Measurements from ENCODE around the gene ANKFY1.

The ANKFY1 gene

DNA sequence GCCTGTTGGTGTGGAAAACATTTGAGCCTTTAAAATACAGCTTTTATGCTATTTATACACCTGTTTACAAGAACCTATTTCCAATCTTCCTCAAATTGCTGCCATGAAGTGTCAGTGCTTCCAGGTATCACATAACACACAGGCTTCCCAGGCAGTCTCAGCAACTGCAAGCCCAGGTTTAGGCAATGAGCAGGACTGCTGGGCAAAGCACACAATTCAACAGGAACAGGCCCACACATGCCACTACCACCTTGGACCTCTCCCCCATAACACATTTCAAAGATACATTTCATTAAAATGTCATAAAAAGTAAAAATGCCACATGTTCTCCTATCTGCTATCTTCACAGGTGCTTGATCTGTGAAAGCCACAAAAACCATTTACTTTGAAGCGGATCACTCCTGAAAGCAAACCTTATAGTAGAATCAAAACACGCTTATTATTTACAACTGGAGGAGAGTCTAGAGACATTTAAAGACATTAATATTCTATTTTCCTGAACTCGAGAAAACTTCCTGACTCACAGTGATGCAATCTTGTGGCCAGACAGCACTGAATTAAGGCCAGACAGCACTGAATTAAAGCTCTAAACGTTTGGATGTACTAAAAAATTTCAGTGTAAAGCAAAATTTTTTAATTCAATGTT, 31.5 kb downstream of the ANKFY1 start:
- no peak for DNase-seq (ENCODE audit: low spot score)
- TF ChIP-seq, protein P1, sequence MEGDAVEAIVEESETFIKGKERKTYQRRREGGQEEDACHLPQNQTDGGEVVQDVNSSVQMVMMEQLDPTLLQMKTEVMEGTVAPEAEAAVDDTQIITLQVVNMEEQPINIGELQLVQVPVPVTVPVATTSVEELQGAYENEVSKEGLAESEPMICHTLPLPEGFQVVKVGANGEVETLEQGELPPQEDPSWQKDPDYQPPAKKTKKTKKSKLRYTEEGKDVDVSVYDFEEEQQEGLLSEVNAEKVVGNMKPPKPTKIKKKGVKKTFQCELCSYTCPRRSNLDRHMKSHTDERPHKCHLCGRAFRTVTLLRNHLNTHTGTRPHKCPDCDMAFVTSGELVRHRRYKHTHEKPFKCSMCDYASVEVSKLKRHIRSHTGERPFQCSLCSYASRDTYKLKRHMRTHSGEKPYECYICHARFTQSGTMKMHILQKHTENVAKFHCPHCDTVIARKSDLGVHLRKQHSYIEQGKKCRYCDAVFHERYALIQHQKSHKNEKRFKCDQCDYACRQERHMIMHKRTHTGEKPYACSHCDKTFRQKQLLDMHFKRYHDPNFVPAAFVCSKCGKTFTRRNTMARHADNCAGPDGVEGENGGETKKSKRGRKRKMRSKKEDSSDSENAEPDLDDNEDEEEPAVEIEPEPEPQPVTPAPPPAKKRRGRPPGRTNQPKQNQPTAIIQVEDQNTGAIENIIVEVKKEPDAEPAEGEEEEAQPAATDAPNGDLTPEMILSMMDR (IDR thresholded peaks at IDR 0.05; ENCODE audit: extremely low read depth, missing control alignments), result no peak

DNA sequence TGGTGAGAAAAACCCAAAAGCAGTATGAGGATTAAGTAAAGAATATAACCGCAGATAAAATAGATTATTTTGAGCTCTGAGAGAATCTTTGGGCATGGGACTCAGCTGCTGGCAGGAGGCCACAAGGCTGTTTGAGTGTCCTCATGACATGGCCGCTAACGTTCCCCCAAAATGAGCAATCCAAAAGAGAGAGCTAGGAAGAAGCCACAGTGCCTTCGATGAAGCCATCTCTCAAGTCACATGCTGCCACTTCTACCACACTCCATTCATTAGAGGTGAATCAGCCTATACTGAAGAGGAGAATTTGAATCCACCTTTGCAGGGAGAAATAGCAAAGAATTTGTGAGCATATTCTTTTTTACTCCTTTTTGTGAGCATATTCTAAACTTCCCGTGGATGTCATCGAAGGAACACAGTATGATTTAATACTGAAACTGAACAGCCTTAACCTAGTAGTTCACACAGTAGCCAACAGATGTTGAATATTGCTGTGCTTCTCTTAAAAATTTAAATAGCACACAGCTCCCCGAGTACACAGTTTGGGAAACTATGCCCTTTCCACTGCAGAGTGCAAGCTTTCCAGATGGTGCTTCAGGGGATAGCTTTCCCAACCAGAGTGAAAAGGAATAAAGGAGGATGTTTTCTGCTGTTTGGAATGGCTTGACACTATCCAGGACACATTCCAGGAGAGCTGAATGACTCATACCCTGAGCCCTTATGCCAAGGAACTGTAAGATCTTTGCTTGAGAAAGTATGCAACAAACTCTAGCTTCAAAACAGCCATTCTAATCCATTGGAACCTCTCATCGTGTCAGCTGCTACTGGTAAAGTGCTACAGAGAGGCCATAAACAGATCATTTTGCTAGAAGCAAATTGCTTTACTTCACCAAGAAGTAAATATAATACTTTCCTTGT, 33.9 kb downstream of the ANKFY1 start:
- TF ChIP-seq, protein P1 (IDR thresholded peaks at IDR 0.05; ENCODE audit: extremely low read depth, missing control alignments), result no peak
- DNase-seq (ENCODE audit: low spot score), result no peak

DNA sequence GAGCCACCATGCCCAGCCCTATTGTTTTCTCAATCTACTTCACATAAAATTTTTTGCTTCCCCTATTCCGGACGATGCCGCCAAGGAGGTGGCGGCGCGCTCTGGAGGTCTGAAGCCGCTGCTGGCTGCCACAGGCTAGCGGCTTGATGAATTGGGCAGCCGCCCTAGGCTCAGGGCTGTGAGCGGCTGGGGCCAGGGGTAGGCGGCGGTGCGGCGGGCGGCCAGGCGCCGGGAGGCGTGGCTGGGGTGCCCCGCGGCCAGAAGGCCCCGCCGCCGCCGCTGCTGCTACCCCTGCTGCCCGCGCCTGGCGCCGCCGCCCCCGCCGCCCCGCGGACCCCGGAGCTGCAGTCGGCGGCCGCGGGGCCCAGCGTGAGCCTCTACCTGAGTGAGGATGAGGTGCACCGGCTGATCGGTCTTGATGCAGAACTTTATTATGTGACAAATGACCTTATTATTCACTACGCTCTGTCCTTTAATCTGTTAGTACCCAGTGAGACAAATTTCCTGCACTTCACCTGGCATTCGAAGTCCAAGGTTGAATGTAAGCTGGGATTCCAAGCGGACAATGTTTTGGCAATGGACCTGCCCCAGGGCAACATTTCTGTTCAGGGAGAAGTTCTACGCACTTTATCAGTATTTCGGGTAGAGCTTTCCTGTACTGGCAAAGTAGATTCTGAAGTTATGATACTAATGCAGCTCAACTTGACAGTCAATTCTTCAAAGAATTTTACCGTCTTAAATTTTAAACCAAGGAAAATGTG, 41.7 kb downstream of the ANKFY1 start:
- TF ChIP-seq, protein P1 (IDR thresholded peaks at IDR 0.05; ENCODE audit: extremely low read depth, missing control alignments), result no peak
- no peak for DNase-seq (ENCODE audit: low spot score)

DNA sequence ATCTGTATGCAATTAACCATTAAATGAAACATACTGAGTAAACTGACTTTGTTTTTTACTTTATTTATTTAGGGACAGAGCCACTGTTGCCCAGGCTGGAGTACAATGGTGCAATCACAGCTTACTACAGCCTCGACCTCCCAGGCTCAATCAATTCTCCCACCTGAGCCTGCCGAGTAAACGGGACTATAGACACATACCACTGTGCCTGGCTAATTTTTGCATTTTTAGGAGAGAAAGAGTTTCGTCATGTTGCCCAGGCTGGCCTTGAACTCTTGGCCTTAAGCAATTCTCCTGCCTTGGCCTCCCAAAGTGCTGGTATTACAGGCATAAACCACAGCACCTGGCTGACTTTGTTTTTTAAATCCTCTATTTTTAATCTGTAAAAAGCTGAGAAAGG, 42.6 kb downstream of the ANKFY1 start:
- TF ChIP-seq, protein P1 (IDR thresholded peaks at IDR 0.05; ENCODE audit: extremely low read depth, missing control alignments), result no peak
- DNase-seq (ENCODE audit: low spot score), result no peak

DNA sequence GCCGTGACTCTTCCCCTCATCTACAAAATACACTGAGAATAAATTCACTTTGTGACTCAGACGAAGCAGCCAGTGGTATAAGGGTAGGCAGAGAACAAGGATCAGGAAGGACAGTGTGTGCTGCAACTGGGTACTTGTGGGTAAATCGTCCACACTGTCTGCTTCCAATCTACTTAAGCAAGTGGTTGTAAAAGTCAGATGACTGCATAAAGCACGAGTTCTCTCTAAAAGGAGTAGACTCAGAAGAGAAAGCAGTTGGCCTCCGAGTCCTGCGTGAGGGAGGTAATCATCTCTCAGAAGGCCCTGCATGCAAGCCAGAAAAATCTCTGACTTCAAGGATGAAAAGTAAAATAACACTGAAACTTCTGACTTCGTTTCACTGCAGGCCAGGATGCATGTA, 43.1 kb downstream of the ANKFY1 start:
- TF ChIP-seq, protein P1 (IDR thresholded peaks at IDR 0.05; ENCODE audit: extremely low read depth, missing control alignments), result no peak
- DNase-seq (ENCODE audit: low spot score), result no peak

DNA sequence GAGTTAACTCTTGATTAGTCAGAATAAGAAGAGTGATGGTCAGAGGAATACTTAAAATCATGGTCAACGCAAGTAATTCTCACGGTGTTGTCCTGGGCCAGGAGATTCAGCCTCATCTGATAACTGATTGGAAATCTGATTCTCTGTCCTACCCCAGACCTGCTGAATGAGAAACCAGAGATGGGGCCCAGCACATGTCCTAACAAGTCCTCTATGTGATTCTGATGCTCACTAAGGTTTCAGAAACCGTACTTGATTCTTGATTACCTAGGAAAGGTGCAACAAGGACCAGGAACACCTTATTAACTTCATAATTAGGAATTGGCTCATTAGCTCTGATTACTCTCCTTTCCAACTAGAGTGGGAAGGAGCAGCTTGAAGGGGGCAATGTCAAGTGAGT, 44.5 kb downstream of the ANKFY1 start:
- DNase-seq (ENCODE audit: low spot score), result no peak
- TF ChIP-seq, protein P1 (IDR thresholded peaks at IDR 0.05; ENCODE audit: extremely low read depth, missing control alignments), result no peak

Measured in GM20000 (cell line).